ENCODE results near the gene TUBB3. TPM values are rescaled to one million over a fixed set of nuclear protein-coding genes. Genes with fewer than 3 reads are reported as not detected.
A peak's percentile ranks its signal among the peaks of the same experiment; 100 is the strongest.
"Not testable (repeated sequence)": the region's sequence is repeated elsewhere in the genome, so short reads cannot be mapped to it uniquely, and the experiment has no call there.

TUBB3 gene
- total RNA-seq, 1 donor, result 0.21 TPM

DNA sequence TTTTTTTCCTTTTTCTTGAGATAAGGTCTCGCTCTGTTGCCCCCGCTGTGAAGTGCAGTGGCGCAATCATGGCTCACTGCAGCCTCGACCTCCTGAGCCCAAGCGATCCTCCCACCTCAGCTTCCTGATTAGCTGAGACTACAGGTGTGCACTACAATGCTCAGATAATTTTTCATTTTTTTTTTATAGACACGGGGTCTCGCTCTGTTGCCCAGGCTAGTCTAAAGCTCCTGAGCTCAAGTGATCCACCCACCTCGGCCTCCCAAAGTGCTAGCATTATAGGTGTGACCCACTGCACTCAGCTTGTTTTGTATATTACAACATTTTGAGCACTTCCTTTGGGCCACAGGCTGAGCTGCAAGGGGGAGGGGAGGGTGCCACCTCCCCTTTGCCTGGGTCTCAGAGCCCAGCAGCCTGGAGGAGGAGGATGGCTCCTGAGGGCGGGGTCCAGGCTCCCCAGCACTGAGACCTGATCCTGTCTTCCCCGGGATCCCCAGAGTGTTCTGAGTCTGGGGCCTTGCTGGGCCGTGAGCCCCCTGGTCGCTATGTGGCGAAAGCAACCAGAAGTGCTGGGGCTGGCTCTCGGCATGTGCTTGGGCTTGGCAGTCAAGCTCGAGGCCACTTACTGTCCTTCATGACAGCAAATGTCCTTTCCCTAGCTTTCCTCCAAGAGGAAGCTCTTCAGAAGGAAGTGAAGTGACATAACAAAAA is 33.5 kb downstream of the TUBB3 start:
- Histone ChIP-seq H3K4me3 (ENCODE audit: low read length) (peak overlapping the region; percentile 34), H3K4me1 (ENCODE audit: insufficient read depth, low read length) (peaks cover 73% of the 10 kb centered on the region), H3K27me3 (ENCODE audit: insufficient read depth, low read length) (no peaks in the 10 kb centered on the region)

DNA sequence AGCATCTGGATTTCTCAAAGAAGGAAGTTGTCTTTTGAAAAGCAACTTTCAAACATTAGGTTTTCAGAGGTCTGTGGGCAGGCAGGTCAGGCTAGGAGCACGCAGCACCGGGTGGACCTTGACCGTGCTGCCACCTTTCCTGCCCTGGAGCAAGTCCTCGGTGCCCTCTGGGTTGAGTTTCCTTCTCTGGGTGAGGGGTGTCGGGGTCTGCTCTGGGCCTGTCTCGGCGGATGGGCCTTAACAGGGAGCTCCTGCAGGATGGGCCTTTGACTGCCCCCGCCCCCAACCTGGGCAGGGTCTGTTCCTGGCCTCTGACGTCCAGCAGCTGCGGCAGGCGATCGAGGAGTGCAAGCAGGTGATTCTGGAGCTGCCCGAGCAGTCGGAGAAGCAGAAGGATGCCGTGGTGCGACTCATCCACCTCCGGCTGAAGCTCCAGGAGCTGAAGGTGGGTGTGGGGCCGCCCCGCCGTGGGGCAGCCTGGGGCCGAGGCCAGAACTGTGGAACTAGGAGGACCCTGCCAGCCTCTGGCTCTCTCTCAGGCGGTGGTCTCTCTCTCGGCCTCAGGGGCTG is 34.2 kb downstream of the TUBB3 start:
- Histone ChIP-seq H3K4me3 (ENCODE audit: low read length) (peak overlapping the region; percentile 34), H3K9me3 (ENCODE audit: low read depth, low read length) (no peaks in the 10 kb centered on the region), H3K27me3 (ENCODE audit: insufficient read depth, low read length) (no peaks in the 10 kb centered on the region), H3K4me1 (ENCODE audit: insufficient read depth, low read length) (peaks cover 70% of the 10 kb centered on the region)

More for the DNA sequence above, 33.5 kb downstream of the TUBB3 start:
- no peaks in the 10 kb centered on the region for H3K9me3 ChIP-seq (ENCODE audit: low read depth, low read length)

DNA sequence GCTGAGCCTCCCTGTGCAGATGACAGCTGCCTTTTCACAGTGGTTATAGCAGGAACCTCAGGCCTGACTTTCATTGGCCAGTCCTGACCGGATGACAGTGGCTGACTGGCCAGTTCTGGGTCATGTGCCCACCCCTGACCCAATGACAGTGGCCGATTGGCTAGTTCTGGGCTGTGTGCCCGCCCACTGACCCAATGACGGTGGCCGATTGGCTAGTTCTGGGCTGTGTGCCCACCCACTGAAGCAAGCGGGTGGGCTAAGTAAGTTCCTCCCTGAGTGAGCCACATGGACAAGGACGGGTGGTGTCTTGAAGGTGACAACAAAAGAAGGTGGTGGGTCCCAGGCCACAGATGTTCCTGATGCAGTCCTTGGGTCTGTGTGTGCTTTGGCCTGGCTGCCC is 34.9 kb downstream of the TUBB3 start:
- H3K9me3 ChIP-seq (ENCODE audit: low read depth, low read length), result no peaks in the 10 kb centered on the region
- H3K27me3 ChIP-seq (ENCODE audit: insufficient read depth, low read length), result no peaks in the 10 kb centered on the region
- peak overlapping the region; percentile 34 for H3K4me3 ChIP-seq (ENCODE audit: low read length)
- H3K4me1 ChIP-seq (ENCODE audit: insufficient read depth, low read length), result peaks cover 63% of the 10 kb centered on the region

DNA sequence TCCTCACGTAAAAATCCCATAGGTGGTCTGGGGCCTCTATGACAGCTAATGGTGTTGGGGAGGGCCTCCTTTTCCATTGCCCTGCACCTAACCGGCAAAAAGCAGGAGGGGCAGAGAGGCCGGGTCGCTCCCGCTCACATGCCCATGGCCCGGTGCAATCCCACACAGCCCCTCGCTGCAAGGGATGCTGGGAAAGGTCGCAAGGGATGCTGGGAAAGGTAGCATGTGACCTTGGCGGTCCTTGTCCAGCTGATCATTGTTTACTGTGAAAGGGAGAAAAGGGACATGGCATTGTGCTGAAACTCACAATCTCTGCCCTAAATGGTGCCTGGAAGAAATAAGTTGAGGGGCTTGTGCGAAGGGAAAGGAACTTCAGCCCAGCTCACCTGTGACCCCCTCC is 35.5 kb downstream of the TUBB3 start:
- Histone ChIP-seq H3K4me3 (ENCODE audit: low read length) (no peak overlapping the region), H3K9me3 (ENCODE audit: low read depth, low read length) (no peaks in the 10 kb centered on the region), H3K4me1 (ENCODE audit: insufficient read depth, low read length) (peaks cover 57% of the 10 kb centered on the region), H3K27me3 (ENCODE audit: insufficient read depth, low read length) (no peaks in the 10 kb centered on the region)

DNA sequence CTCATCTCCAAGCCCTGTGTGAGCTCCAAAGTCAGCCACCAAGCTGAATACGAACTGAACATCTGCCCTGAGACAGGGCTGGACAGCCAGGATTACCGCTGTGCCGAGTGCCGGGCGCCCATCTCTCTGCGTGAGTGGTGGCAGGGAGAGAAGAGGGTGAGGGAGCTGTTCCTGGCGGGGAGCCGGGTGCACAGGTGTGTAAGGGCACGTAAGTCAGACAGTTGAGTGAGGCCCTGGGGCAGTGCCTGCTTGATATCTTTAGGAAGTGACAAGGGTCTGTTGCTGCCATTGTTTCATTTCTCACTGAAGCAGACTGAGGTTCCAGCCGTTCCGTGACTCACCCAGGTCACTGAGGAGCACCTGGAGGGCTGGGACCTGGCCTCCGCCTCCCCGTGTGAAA is 37.8 kb downstream of the TUBB3 start:
- H3K27me3 ChIP-seq (ENCODE audit: insufficient read depth, low read length), result no peaks in the 10 kb centered on the region
- no peaks in the 10 kb centered on the region for H3K9me3 ChIP-seq (ENCODE audit: low read depth, low read length)
- peaks cover 35% of the 10 kb centered on the region for H3K4me1 ChIP-seq (ENCODE audit: insufficient read depth, low read length)
- H3K4me3 ChIP-seq (ENCODE audit: low read length), result no peak overlapping the region

DNA sequence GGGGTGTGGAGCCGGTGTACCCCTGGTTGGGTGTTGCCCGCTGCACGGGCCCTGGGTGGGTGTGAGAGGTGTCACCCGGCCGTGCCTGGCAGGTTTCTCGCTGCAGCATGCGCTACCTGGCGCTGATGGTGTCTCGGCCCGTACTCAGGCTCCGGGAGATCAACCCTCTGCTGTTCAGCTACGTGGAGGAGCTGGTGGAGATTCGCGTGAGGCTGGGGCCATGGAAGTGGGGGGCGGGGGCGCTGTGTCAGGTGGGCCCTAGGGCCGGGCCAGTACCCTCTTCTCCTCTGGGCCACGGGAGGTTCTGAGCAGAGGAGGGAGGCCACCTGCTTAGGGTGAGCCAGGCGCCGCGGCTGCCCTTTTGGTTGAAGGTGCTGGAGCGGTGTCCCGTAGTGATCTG is 38.8 kb downstream of the TUBB3 start:
- Histone ChIP-seq H3K4me3 (ENCODE audit: low read length) (no peak overlapping the region), H3K4me1 (ENCODE audit: insufficient read depth, low read length) (peaks cover 25% of the 10 kb centered on the region), H3K27me3 (ENCODE audit: insufficient read depth, low read length) (no peaks in the 10 kb centered on the region), H3K9me3 (ENCODE audit: low read depth, low read length) (no peaks in the 10 kb centered on the region)

DNA sequence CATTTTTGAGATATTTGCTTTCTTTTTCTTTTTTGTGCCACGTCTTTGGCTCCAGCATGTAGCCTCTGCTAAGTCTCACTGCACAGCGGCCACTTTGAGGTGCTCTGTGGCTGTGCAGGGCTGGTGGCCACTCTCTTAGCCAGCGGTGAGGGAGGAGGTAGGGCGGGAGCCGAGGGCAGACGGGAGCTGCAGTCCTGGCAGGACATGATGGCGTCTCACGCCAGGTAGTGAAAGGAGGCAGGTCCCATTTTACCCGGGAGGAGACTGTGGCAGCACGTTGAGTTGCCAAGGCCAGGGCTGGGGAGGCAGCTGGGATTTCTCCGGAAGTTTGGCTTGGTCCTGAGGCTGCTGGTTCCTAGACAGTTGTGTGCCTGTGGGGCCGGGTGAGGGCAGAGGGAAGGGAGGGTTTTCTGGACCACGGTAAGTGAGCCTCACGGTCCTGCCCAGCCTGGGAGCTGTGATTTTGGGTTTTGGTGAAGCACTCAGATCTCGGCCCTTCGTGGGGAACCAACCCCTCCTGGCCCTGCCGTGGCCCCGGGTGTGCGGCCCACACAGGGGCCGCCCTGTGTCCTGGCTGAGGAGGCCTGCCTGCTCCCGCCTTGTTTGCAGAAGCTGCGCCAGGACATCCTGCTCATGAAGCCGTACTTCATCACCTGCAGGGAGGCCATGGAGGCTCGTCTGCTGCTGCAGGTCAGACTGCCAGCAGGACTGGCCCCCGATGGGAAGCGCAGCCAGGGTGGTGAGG is 39.8 kb downstream of the TUBB3 start:
- Histone ChIP-seq H3K9me3 (ENCODE audit: low read depth, low read length) (no peaks in the 10 kb centered on the region), H3K4me1 (ENCODE audit: insufficient read depth, low read length) (peaks cover 25% of the 10 kb centered on the region), H3K4me3 (ENCODE audit: low read length) (no peak overlapping the region), H3K27me3 (ENCODE audit: insufficient read depth, low read length) (no peaks in the 10 kb centered on the region)

DNA sequence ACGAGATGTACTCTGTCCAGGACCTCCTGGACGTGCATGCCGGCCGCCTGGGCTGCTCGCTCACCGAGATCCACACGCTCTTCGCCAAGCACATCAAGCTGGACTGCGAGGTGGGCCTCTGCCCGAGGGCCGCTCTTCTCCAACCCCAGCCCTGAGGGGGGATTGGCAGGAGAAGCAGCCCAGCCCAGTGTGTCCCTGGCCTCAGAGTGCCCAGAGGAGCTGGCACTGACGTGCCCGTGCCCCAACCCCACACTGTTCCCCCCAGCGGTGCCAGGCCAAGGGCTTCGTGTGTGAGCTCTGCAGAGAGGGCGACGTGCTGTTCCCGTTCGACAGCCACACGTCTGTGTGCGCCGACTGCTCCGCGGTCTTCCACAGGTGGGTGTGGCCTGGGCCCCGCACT is 41.1 kb downstream of the TUBB3 start:
- no peaks in the 10 kb centered on the region for H3K27me3 ChIP-seq (ENCODE audit: insufficient read depth, low read length)
- no peaks in the 10 kb centered on the region for H3K9me3 ChIP-seq (ENCODE audit: low read depth, low read length)
- peaks cover 13% of the 10 kb centered on the region for H3K4me1 ChIP-seq (ENCODE audit: insufficient read depth, low read length)
- no peak overlapping the region for H3K4me3 ChIP-seq (ENCODE audit: low read length)

DNA sequence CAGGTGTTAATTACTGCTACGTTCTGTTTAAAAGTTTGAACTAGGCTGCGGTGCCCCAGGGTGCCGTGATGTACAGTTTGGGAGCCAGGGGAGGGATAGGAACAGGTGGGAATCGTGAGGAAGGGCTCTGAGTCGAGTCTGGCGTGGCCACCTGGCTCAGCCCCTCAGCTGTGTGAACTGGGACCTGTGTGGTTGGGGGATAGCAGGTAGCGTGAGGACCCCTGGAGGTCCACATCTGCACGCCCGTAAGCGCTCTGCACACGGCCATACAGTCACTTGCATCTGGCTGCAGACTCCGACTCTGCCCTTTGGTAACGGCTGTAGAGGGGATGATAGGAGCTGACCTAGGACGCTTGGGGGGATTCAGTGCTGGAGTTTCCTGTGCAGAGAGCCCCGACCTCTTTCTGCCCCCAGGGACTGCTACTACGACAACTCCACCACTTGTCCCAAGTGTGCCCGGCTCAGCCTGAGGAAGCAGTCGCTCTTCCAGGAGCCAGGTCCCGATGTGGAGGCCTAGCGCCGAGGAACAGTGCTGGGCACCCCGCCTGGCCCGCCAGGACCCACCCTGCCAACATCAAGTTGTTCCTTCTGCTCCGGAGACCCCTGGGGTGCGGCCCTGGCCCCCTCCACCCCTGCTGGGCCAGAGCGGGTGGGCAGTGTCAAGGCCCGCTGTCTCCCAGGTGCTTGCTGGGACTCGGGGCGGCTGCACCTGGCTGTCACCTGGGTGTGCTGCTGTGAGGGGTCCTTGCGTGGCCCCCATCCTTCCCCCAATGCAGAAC is 42.5 kb downstream of the TUBB3 start:
- Histone ChIP-seq H3K4me3 (ENCODE audit: low read length) (no peak overlapping the region), H3K4me1 (ENCODE audit: insufficient read depth, low read length) (peaks cover 24% of the 10 kb centered on the region), H3K9me3 (ENCODE audit: low read depth, low read length) (no peaks in the 10 kb centered on the region), H3K27me3 (ENCODE audit: insufficient read depth, low read length) (no peaks in the 10 kb centered on the region)

DNA sequence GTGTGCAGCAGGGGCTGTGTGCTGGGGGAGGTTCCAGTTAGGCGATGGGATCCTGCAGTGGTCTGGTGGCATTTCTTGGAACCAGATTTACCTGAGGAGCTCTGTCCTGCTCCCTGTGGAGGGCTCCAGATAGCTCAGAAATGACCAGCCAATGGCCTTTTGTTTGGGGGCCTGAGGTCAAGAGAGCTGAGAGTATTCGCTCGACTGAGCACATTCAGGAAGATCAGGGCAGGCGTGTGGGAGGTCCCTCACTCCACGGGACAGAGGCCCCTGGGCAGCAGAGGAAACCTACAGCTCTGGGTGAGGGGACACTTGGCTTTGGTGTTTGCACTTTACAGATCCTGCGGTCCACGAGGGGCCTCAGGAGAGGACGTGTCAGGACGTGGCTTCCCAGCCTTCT is 43.6 kb downstream of the TUBB3 start:
- Histone ChIP-seq H3K4me1 (ENCODE audit: insufficient read depth, low read length) (peaks cover 36% of the 10 kb centered on the region), H3K4me3 (ENCODE audit: low read length) (no peak overlapping the region), H3K9me3 (ENCODE audit: low read depth, low read length) (no peaks in the 10 kb centered on the region), H3K27me3 (ENCODE audit: insufficient read depth, low read length) (no peaks in the 10 kb centered on the region)

DNA sequence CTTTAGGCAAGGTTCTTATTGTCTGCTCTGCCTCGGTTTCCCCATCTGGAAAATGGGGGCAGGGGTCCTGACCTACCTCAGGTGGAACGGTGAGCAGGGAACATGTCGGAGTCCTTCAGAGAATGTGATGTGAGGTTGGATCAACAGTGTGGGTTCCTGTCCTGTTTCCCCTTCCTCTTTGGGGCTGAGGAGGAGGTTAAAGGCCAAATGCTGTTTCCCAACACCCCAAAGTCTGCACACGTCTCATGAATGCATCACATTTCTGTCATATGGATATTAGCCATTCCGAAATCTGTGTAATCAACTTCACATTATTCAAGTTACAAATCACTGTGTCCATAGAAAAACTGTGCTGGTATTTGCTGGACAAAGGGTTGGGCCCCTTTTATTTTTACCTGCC is 44.3 kb downstream of the TUBB3 start:
- H3K4me3 ChIP-seq (ENCODE audit: low read length); H3K27me3 ChIP-seq (ENCODE audit: insufficient read depth, low read length); H3K9me3 ChIP-seq (ENCODE audit: low read depth, low read length): not testable (repeated sequence)
- peaks cover 41% of the 10 kb centered on the region for H3K4me1 ChIP-seq (ENCODE audit: insufficient read depth, low read length)

DNA sequence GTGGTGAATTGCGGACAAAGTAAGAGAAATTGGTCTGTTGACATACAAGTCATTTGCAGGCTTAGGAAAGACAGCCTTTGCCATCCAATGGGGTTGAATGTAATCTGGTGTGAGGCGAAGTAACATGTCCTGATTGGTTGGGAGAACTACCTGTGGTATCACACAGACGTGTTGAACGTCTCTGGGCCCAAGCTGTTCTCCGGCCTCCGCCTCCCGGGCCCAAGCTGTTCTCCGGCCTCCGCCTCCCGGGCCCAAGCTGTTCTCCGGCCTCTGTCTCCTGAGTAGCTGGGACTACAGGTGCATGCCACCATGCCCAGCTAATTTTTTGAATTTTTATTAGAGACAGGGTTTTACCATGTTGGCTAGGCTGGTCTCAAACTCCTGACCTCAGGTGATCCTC is 44.9 kb downstream of the TUBB3 start:
- not testable (repeated sequence) for H3K4me3 ChIP-seq (ENCODE audit: low read length); H3K9me3 ChIP-seq (ENCODE audit: low read depth, low read length); H3K27me3 ChIP-seq (ENCODE audit: insufficient read depth, low read length)
- peaks cover 43% of the 10 kb centered on the region for H3K4me1 ChIP-seq (ENCODE audit: insufficient read depth, low read length)

DNA sequence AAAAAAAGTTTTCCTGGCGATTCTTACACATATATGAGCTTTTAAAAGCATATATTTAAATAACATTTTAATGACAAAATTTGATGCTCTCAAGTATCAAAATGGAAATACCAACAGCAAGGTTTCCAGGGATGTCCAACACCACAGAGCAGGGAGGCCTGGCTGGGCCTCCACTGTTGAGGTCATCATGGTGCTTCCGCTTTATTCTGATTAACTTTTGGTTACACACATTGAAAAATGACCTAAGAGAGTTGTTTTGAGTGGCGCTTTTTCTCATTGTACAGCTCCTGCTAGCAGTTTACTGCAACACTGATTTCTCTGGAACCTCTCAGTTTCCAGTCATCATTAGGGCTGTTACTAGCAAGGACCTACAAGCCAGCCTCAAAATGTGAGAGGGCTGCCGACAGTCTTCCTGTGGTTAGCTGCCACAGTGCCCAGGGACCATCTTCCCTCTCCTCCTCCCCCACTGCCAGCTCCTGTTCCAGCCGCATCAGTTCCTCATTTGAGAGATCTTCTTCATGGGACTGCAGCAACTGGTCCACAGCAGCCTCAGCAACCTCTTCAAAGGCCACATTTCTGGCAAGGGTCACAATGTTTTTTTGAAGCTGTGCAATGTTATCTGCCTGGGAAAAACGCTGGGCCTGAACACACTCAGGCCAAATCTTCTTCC is 46.7 kb downstream of the TUBB3 start:
- peaks cover 61% of the 10 kb centered on the region for H3K4me1 ChIP-seq (ENCODE audit: insufficient read depth, low read length)
- no peak overlapping the region for H3K4me3 ChIP-seq (ENCODE audit: low read length)
- no peaks in the 10 kb centered on the region for H3K27me3 ChIP-seq (ENCODE audit: insufficient read depth, low read length)
- H3K9me3 ChIP-seq (ENCODE audit: low read depth, low read length), result no peaks in the 10 kb centered on the region

DNA sequence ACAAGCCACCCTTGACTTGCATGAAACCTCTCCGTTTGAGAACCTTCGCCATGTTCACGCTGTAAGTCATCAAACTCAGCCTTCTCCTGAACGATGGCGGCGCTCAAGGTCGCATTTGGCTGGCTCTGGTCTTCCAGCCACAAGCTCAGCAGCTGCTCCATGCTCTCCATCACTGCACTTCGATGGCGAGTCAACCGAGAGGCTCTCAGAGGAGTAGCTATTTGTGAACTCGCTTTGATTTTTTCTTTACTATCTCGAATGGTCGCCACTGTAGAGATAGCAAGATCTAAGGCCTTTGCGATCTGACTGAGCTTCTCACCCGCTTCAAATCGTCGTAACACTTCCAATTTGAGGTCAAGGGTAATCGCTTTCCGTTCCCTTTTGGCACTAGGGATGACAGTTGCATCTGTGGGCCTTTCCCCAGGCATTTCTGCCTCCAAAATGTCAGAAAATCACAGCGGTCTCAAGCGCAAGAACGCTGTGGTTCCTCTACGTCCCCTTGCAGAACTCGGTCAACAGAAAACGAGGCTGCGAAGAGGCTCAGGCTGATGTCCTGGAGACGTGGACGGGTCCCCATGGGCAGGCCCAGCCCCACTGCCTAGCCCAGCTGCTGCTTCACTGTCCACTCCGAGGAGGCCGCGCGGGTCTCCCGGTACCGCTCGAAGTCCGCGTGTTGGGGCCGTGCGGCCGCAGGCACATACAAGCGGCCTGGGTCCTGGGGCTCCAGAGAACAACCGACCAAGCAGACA is 48.5 kb downstream of the TUBB3 start:
- H3K4me1 ChIP-seq (ENCODE audit: insufficient read depth, low read length), result peaks cover 62% of the 10 kb centered on the region
- no peaks in the 10 kb centered on the region for H3K9me3 ChIP-seq (ENCODE audit: low read depth, low read length)
- peak overlapping the region; percentile 94 for H3K4me3 ChIP-seq (ENCODE audit: low read length)
- H3K27me3 ChIP-seq (ENCODE audit: insufficient read depth, low read length), result no peaks in the 10 kb centered on the region
